Kidney (tissue), 14 donors: Measurements from ENCODE around the gene MAB21L2. TPM values are rescaled to one million over a fixed set of nuclear protein-coding genes. Genes with fewer than 3 reads are reported as not detected.

Experiments used
- DNase-seq, 5 donors: peaks; one replicate each; pipeline ENCODE4 v3.0.0-alpha.2; 2013 to 2020
- FAIRE-seq: peaks from 2 replicates; lab custom pipeline; 2012; peaks lifted over from hg19 to GRCh38; lab: Jason Lieb, UNC
- H3K27ac ChIP-seq, 2 donors: one replicate each; pipeline ENCODE4 v1.7.0; 2013; ENCODE audit warnings: low read depth in 2 of 2, low read length in 2 of 2, inconsistent platforms in 1 of 2
- H3K27me3 ChIP-seq: one replicate; pipeline ENCODE4 v1.7.1; 2013; ENCODE audit warnings: low read length, inconsistent platforms; ENCODE audit not compliant: control insufficient read depth, insufficient read depth
- H3K36me3 ChIP-seq, 3 donors: one replicate each; pipeline versions ENCODE4 v1.7.0 to v1.7.1; 2013; ENCODE audit warnings: low read length in 3 of 3, control low read depth in 1 of 3, inconsistent platforms in 1 of 3; ENCODE audit not compliant: insufficient read depth in 3 of 3, control insufficient read depth in 2 of 3
- H3K4me1 ChIP-seq, 3 donors: one replicate each; pipeline versions ENCODE4 v1.7.0 to v1.7.1; 2013; ENCODE audit warnings: low read length in 3 of 3, inconsistent platforms in 1 of 3, low read depth in 1 of 3; ENCODE audit not compliant: control insufficient read depth in 2 of 3, insufficient read depth in 2 of 3
- H3K4me3 ChIP-seq, 3 donors: one replicate each; pipeline versions ENCODE4 v1.7.0 to v1.8.1; 2013; ENCODE audit warnings: low read length in 3 of 3, control low read depth in 1 of 3, inconsistent platforms in 1 of 3
- H3K9ac ChIP-seq, 3 donors: one replicate each; pipeline versions ENCODE4 v1.7.0 to v1.7.1; 2013; ENCODE audit warnings: low read length in 3 of 3, control low read depth in 1 of 3, inconsistent platforms in 1 of 3
- H3K9me3 ChIP-seq, 3 donors: one replicate each; pipeline versions ENCODE4 v1.7.0 to v1.7.1; 2013; ENCODE audit warnings: low read length in 3 of 3, control low read depth in 1 of 3, inconsistent platforms in 1 of 3; ENCODE audit not compliant: control insufficient read depth in 2 of 3, insufficient read depth in 1 of 3
- CTCF ChIP-seq: IDR thresholded peaks from 3 replicates; pipeline ENCODE4 v1.5.1; 2012; ENCODE audit warnings: mild to moderate bottlenecking, moderate library complexity, borderline replicate concordance; ENCODE audit not compliant: insufficient read depth; ENCODE audit errors: extremely low read depth
- intact Hi-C: fragments of 100-400 bp; cut with DNase I; formaldehyde crosslinking; loops from one replicate; pipeline ENCODE4 v1.11.1; 2022
- polyA plus RNA-seq: library from polyadenylated mRNA; stranded (reverse); fragments of 350-450 nt; fragmentation: Illumina TruSeq; extraction: RNeasy Lipid Tissue Mini Kit (QIAGEN cat#74804); gene quantifications from one replicate; pipeline ENCODE4 v1.2.3, GENCODE V29; 2014; ENCODE audit warnings: low read depth, low replicate concordance; ENCODE audit not compliant: insufficient read depth
- total RNA-seq: library from RNA; stranded (reverse); fragmentation: NEBNext Ultra II Directional; extraction: Animal tissue kit (Norgen Biotek cat#: 25700); gene quantifications from one replicate; pipeline ENCODE4 v1.2.1, GENCODE V29; 2021
- donor health status: control.
- donor health status: control.
- donor health status: control.
- donor health status: control.
- donor health status: control.
- donor health status: DM: yes; HTN: yes; CAD: no.
- donor health status: Normal renal cell carcinoma (clear cell type).

Gene MAB21L2
- total and polyA plus RNA-seq, 2 donors from 2014 or later: 0.09 TPM; not detected in 1

GRCh38 chr4:150577796-150578195, 4.2 kb upstream of the MAB21L2 start:
- DNase-seq (peak in 1 of 5 donors; percentile 10), FAIRE-seq (no peak)
- H3K4me1 ChIP-seq: no peaks in the 10 kb centered on the region
- no peaks in the 10 kb centered on the region for H3K9me3 ChIP-seq
- H3K36me3 ChIP-seq: no peaks in the 10 kb centered on the region
- no peak for TF ChIP-seq CTCF
- H3K27ac ChIP-seq: no peak overlapping the region
- no peak overlapping the region for H3K9ac ChIP-seq
- intact Hi-C loops: no loop called here
- no peak overlapping the region for H3K4me3 ChIP-seq
- H3K27me3 ChIP-seq: peaks cover 32% of the 10 kb centered on the region

GRCh38 chr4:150578745-150579501, 3.0 kb upstream of the MAB21L2 start:
- no peak overlapping the region for H3K27ac ChIP-seq
- DNase-seq (peak in 4 of 5 donors; percentile 54 to 75 (median 63)), FAIRE-seq (no peak)

GRCh38 chr4:150579551-150580234, 2.3 kb upstream of the MAB21L2 start:
- DNase-seq: peak; percentile 45 to 73 (median 67)
- Histone ChIP-seq H3K9ac (no peak overlapping the region), H3K4me3 (peak overlapping the region in 2 of 3 donors; percentile 47 to 55), H3K36me3 (no peaks in the 10 kb centered on the region), H3K4me1 (no peaks in the 10 kb centered on the region), H3K9me3 (no peaks in the 10 kb centered on the region), H3K27ac (peak overlapping the region in 1 of 2 donors; percentile 43), H3K27me3 (peaks cover 46% of the 10 kb centered on the region)
- no peak for FAIRE-seq
- intact Hi-C loops: no loop called here
- TF ChIP-seq CTCF: no peak

More at GRCh38 chr4:150578745-150579501, 3.0 kb upstream of the MAB21L2 start:
- Histone ChIP-seq H3K27me3 (peaks cover 41% of the 10 kb centered on the region), H3K4me3 (peak overlapping the region in 2 of 3 donors; percentile 47 to 55), H3K9ac (no peak overlapping the region), H3K4me1 (no peaks in the 10 kb centered on the region), H3K36me3 (no peaks in the 10 kb centered on the region), H3K9me3 (no peaks in the 10 kb centered on the region)
- intact Hi-C loops: no loop called here
- no peak for TF ChIP-seq CTCF
